Tibial nerve (tissue), 4 donors: ENCODE data around the gene KCTD4. TPM values are rescaled to one million over a fixed set of nuclear protein-coding genes. Genes with fewer than 3 reads are reported as not detected.

ENCODE experiments used
- DNase-seq, 2 donors: peaks; one replicate each; pipeline ENCODE4 v3.0.0-alpha.2; 2019; ENCODE audit warnings: low spot score in 2 of 2
- H3K27ac ChIP-seq, 4 donors: fragments of 200-600 bp; sonication (generic) in 3 of 4; one replicate each; pipeline ENCODE4 v1.5.1; 2017 to 2019; ENCODE audit warnings: mild to moderate bottlenecking in 1 of 4
- H3K27me3 ChIP-seq, 2 donors: fragments of 200-600 bp; sonication (generic) in 1 of 2; one replicate each; pipeline versions ENCODE4 v1.5.1 to v1.6.0; 2017 to 2019
- H3K36me3 ChIP-seq, 3 donors: fragments of 200-600 bp; sonication (generic); one replicate each; pipeline ENCODE4 v1.5.1; 2018 to 2019
- H3K4me1 ChIP-seq, 4 donors: fragments of 200-600 bp; sonication (generic) in 3 of 4; one replicate each; pipeline ENCODE4 v1.5.1; 2017 to 2019
- H3K4me3 ChIP-seq, 4 donors: fragments of 200-600 bp; sonication (generic) in 3 of 4; one replicate each; pipeline ENCODE4 v1.5.1; 2017 to 2019; ENCODE audit warnings: mild to moderate bottlenecking in 1 of 4, moderate library complexity in 1 of 4
- H3K9me3 ChIP-seq, 4 donors: fragments of 200-600 bp; sonication (generic) in 3 of 4; one replicate each; pipeline ENCODE4 v1.5.1; 2017 to 2019
- CTCF ChIP-seq, 5 experiments: fragments of 200-600 bp in 3 of 5; fragments of 450-650 bp in 2 of 5; sonication (generic) in 3 of 5; IDR thresholded peaks; one replicate each; pipeline ENCODE4 v1.5.1; 2016 to 2019; ENCODE audit warnings: antibody characterized with exemption in 5 of 5, mild to moderate bottlenecking in 3 of 5, moderate library complexity in 2 of 5
- EP300 ChIP-seq, 2 donors: sonication (generic); formaldehyde crosslinking; IDR thresholded peaks; one replicate each; pipeline ENCODE4 v1.6.1; 2017; ENCODE audit warnings: antibody characterized with exemption in 2 of 2, mild to moderate bottlenecking in 1 of 2
- POLR2A ChIP-seq, 2 donors: fragments of 450-650 bp; IDR thresholded peaks; one replicate each; pipeline ENCODE4 v1.6.1; 2017; ENCODE audit warnings: antibody characterized with exemption in 2 of 2, mild to moderate bottlenecking in 2 of 2, moderate library complexity in 2 of 2
- WGBS, 2 donors: methylation state at CpG; one replicate each; pipeline ENCODE4 v1.1.5; 2018; 5-methylcytosine and 5-hydroxymethylcytosine counted together
- total RNA-seq, 4 donors: library from RNA; depleted of rRNA; stranded (reverse); fragments of >200 nt; gene quantifications; one replicate each; pipeline ENCODE4 v1.1.0, GENCODE V29; 2016

The KCTD4 gene
- total RNA-seq, 4 donors from 2014 or later: 3.0 to 14.4 (median 8.2) TPM

- Histone ChIP-seq H3K36me3 (no peaks in the 10 kb centered on the region), H3K9me3 (no peaks in the 10 kb centered on the region), H3K27me3 (no peaks in the 10 kb centered on the region), H3K27ac (no peak overlapping the region), H3K4me1 (peaks cover 0 to 25% (median 0%) of the 10 kb centered on the region in 4 donors), H3K4me3 (no peak overlapping the region)
- no peak for DNase-seq
- WGBS, 2 donors: 67 to 78% methylated on average over 4 of the region's 4 CpGs
- TF ChIP-seq EP300 (IDR thresholded peaks at IDR 0.05) (no peak), POLR2A (IDR thresholded peaks at IDR 0.05) (no peak)
These were observed 19.1 kb upstream of the KCTD4 start for GRCh38 chr13:45219938-45220375.

GRCh38 chr13:45219123-45219891 is 18.5 kb upstream of the KCTD4 start:
- Histone ChIP-seq H3K36me3 (no peaks in the 10 kb centered on the region), H3K4me1 (peaks cover 0 to 25% (median 0%) of the 10 kb centered on the region in 4 donors), H3K27ac (no peak overlapping the region), H3K27me3 (no peaks in the 10 kb centered on the region), H3K4me3 (no peak overlapping the region), H3K9me3 (no peaks in the 10 kb centered on the region)
- TF ChIP-seq CTCF (IDR thresholded peaks at IDR 0.05) (no peak), POLR2A (IDR thresholded peaks at IDR 0.05) (no peak), EP300 (IDR thresholded peaks at IDR 0.05) (no peak)
- no peak for DNase-seq
- 62 to 66% methylated on average over 5 of the region's 5 CpGs for WGBS, 2 donors

- H3K27me3 ChIP-seq: no peaks in the 10 kb centered on the region
- TF ChIP-seq CTCF (IDR thresholded peaks at IDR 0.05) (no peak), POLR2A (IDR thresholded peaks at IDR 0.05) (no peak), EP300 (IDR thresholded peaks at IDR 0.05) (no peak)
- H3K4me1 ChIP-seq: peaks cover 0 to 25% (median 0%) of the 10 kb centered on the region in 4 donors
- no peaks in the 10 kb centered on the region for H3K36me3 ChIP-seq
- H3K4me3 ChIP-seq: no peak overlapping the region
- H3K9me3 ChIP-seq: no peaks in the 10 kb centered on the region
- DNase-seq: no peak
- 84 to 88% methylated on average over 1 of the region's 1 CpG for WGBS, 2 donors
- H3K27ac ChIP-seq: no peak overlapping the region
These were observed 17.8 kb upstream of the KCTD4 start for GRCh38 chr13:45218689-45219088.

- H3K27me3 ChIP-seq: no peaks in the 10 kb centered on the region
- H3K27ac ChIP-seq: no peak overlapping the region
- TF ChIP-seq EP300 (IDR thresholded peaks at IDR 0.05): no peak
- no peak for TF ChIP-seq POLR2A (IDR thresholded peaks at IDR 0.05)
- TF ChIP-seq CTCF (IDR thresholded peaks at IDR 0.05): no peak
- peaks cover 0 to 25% (median 0%) of the 10 kb centered on the region in 4 donors for H3K4me1 ChIP-seq
- DNase-seq: no peak
- H3K9me3 ChIP-seq: no peaks in the 10 kb centered on the region
- H3K36me3 ChIP-seq: no peaks in the 10 kb centered on the region
- H3K4me3 ChIP-seq: no peak overlapping the region
- WGBS, 2 donors: 69 to 81% methylated on average over 4 of the region's 4 CpGs
These were observed 15.3 kb upstream of the KCTD4 start for GRCh38 chr13:45216193-45216592.

GRCh38 chr13:45215392-45216077 is 14.7 kb upstream of the KCTD4 start:
- H3K4me1 ChIP-seq: peaks cover 0 to 25% (median 0%) of the 10 kb centered on the region in 4 donors
- H3K27me3 ChIP-seq: no peaks in the 10 kb centered on the region
- no peak overlapping the region for H3K4me3 ChIP-seq
- TF ChIP-seq POLR2A (IDR thresholded peaks at IDR 0.05): no peak
- TF ChIP-seq CTCF (IDR thresholded peaks at IDR 0.05): no peak
- TF ChIP-seq EP300 (IDR thresholded peaks at IDR 0.05): no peak
- H3K27ac ChIP-seq: no peak overlapping the region
- no peaks in the 10 kb centered on the region for H3K9me3 ChIP-seq
- 84 to 91% methylated on average over 9 of the region's 9 CpGs for WGBS, 2 donors
- H3K36me3 ChIP-seq: no peaks in the 10 kb centered on the region
- no peak for DNase-seq
